NK-92 (cell line): ENCODE results near the gene CASP7.
"Not testable (repeated sequence)": the region's sequence is repeated elsewhere in the genome, so short reads cannot be mapped to it uniquely, and the experiment has no call there.

ENCODE experiments used
- DNase-seq: peaks from one replicate; lab custom pipeline; 2025; ENCODE audit not compliant: unreplicated experiment; lab: John Stamatoyannopoulos, UW

The CASP7 gene

GRCh38 chr10:113752553-113752952, 72.8 kb downstream of the CASP7 start:
- no peak for DNase-seq

GRCh38 chr10:113753020-113753692, 73.4 kb downstream of the CASP7 start:
- no peak for DNase-seq

GRCh38 chr10:113754125-113754524, 74.4 kb downstream of the CASP7 start:
- no peak for DNase-seq

DNA sequence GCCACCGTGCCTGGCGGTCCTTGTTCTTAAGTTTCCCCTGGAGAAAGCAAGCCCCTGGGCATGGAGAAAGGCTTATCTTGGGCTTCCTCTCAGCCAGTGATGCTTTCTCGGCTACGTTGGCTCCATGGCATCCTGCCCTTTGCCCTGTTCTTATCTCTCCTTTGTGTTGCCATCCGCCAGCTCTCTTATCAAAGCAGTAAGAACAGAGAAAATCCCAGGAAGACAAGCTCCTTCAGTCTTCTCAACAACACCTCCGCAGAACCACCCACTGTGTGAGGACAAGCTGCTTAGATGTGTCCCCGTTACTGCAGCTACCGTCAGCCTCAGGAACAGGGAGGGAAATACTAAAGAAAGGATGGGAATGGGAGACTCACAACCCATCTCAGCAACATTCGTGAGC, 75.1 kb downstream of the CASP7 start:
- DNase-seq = no peak

- DNase-seq = no peak
Measured at GRCh38 chr10:113756940-113757543, 77.3 kb downstream of the CASP7 start.

GRCh38 chr10:113762083-113762482, 82.4 kb downstream of the CASP7 start:
- no peak for DNase-seq

GRCh38 chr10:113764582-113764981, 84.9 kb downstream of the CASP7 start:
- no peak for DNase-seq

DNA sequence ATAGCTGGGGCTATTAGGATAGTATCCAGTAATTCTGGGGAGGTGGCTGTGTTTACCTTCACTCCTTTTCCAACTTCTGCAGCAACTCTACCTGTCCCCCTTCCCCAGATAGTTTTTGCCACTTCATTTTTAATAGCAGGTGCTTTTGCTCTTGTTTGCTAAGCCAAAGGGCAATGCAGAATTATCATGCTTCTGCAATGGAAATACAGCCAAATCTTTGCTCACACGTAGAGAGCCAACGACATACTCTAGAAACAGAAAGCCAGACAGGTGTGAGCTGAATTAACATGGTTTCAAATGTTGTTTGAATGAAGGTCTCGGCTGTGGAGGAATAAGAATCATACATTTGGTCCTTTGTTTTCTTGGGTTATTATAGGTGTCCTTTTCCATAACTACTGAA, 86.2 kb downstream of the CASP7 start:
- no peak for DNase-seq

GRCh38 chr10:113767222-113767621, 87.5 kb downstream of the CASP7 start:
- no peak for DNase-seq

- no peak for DNase-seq
Measured at GRCh38 chr10:113770346-113770745, 90.6 kb downstream of the CASP7 start.

DNA sequence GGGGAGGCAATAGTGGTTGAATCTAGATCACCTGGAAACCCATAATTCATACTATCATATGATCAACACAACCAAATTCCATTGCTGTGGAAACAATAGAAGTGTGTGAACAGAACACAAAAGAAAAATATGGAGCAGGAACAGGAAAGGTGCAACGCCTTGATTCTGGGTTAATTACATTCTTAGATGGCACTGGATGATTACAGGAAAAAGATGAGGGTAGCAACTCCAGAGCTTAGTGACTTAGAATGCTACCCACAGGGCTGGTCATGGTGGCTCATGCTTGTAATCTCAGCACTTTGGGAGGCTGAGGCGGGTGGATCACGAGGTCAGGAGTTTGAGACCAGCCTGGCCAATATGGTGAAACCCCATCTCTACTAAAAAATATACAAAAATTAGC, 91.4 kb downstream of the CASP7 start:
- not testable (repeated sequence) for DNase-seq

- DNase-seq = no peak
Measured at GRCh38 chr10:113775686-113776294, 96.1 kb downstream of the CASP7 start.

GRCh38 chr10:113776553-113776952, 96.8 kb downstream of the CASP7 start:
- no peak for DNase-seq
